Tibial artery (tissue), 4 donors: ENCODE measurements around the gene SLC2A9.

Experiments used
- DNase-seq, 2 donors: peaks; one replicate each; pipeline ENCODE4 v3.0.0-alpha.2; 2019
- H3K27ac ChIP-seq, 2 donors: fragments of 200-600 bp; sonication (generic) in 1 of 2; 1 replicate in 1 of 2; 2 replicates in 1 of 2; pipeline ENCODE4 v1.5.1; 2018 to 2019; ENCODE audit warnings: mild to moderate bottlenecking in 1 of 2
- H3K27me3 ChIP-seq, 2 donors: fragments of 200-600 bp; sonication (generic) in 1 of 2; one replicate each; pipeline versions ENCODE4 v1.5.1 to v1.6.0; 2016 to 2019
- H3K36me3 ChIP-seq, 3 donors: fragments of 200-600 bp; sonication (generic) in 2 of 3; one replicate each; pipeline ENCODE4 v1.5.1; 2016 to 2019; ENCODE audit warnings: mild to moderate bottlenecking in 2 of 3
- H3K4me1 ChIP-seq, 4 donors: fragments of 200-600 bp; sonication (generic) in 2 of 4; 1 replicate in 3 of 4; 2 replicates in 1 of 4; pipeline ENCODE4 v1.5.1; 2016 to 2019
- H3K4me3 ChIP-seq, 2 donors: fragments of 200-600 bp; sonication (generic) in 1 of 2; 1 replicate in 1 of 2; 2 replicates in 1 of 2; pipeline ENCODE4 v1.5.1; 2018 to 2019; ENCODE audit warnings: mild to moderate bottlenecking in 2 of 2
- H3K9me3 ChIP-seq, 3 donors: fragments of 200-600 bp; sonication (generic) in 1 of 3; one replicate each; pipeline ENCODE4 v1.5.1; 2016 to 2019
- CTCF ChIP-seq, 2 experiments: fragments of 200-600 bp in 1 of 2; fragments of 450-650 bp in 1 of 2; IDR thresholded peaks; one replicate each; pipeline ENCODE4 v1.5.1; 2017 to 2019; ENCODE audit warnings: antibody characterized with exemption in 2 of 2, mild to moderate bottlenecking in 1 of 2, moderate library complexity in 1 of 2
- intact Hi-C: fragments of 100-400 bp; cut with DNase I; formaldehyde crosslinking; loops from one replicate; pipeline ENCODE4 v1.15.0; 2023; ENCODE audit warnings: low total_unique reads

Gene SLC2A9

GRCh38 chr4:10041036-10041435 lies 19.7 kb upstream of the SLC2A9 start:
- Histone ChIP-seq H3K4me1 (no peaks in the 10 kb centered on the region), H3K27ac (no peak overlapping the region), H3K9me3 (peaks cover 0 to 6% (median 0%) of the 10 kb centered on the region in 3 donors), H3K27me3 (no peaks in the 10 kb centered on the region), H3K36me3 (peaks cover 6 to 16% (median 11%) of the 10 kb centered on the region in 3 donors), H3K4me3 (no peak overlapping the region)
- no peak for DNase-seq
- TF ChIP-seq CTCF (IDR thresholded peaks at IDR 0.05) = no peak
- intact Hi-C loops = no loop called here

DNA sequence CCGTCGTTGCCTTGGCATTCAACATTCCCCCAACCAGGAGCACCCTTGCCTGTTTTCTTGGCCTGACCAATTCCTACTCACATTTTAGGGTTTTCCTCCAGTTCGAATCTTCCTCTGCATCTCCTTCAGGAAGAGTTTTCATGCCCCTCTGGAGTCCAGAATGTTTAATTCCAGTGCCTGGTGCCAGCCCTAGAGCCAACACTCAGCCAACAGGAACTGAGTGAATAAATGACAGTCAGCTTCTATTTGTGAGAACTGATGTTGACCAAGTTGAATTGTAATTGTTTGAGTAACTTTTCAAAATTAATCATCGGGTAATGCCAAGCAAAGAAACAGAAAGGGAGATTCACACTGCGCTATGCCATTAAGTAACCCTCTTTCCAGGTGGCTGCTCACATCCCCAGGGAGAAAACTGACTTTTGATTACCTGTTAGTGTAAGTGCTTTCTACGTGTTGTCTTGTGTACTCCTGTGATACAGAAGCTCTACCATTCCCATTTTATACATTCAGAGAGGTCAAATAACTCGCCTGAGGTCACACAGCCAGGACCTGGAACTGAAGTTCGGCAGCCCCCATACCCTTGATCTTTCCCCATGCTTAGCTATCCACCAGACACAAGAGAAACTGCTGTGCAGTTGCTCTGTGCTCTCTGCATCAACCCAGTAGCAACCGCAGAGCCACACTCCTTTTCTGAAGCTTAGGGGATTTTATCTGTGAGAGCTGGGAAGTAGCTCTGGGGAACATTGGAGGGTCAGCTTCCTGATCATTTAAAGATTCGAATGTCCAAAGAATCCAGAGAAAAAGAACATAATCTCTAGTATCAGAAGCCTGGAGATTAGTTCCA lies 19.0 kb upstream of the SLC2A9 start:
- no peak for TF ChIP-seq CTCF (IDR thresholded peaks at IDR 0.05)
- H3K27me3 ChIP-seq = no peaks in the 10 kb centered on the region

GRCh38 chr4:10036807-10037342 lies 15.6 kb upstream of the SLC2A9 start:
- Histone ChIP-seq H3K9me3 (no peaks in the 10 kb centered on the region), H3K36me3 (peaks cover 1 to 16% (median 11%) of the 10 kb centered on the region in 3 donors), H3K4me1 (peaks cover 0 to 9% (median 3%) of the 10 kb centered on the region in 4 donors), H3K27ac (no peak overlapping the region), H3K4me3 (no peak overlapping the region), H3K27me3 (no peaks in the 10 kb centered on the region)
- DNase-seq = no peak
- no peak for TF ChIP-seq CTCF (IDR thresholded peaks at IDR 0.05)
- intact Hi-C loops = no loop called here

More for the DNA sequence above, 19.0 kb upstream of the SLC2A9 start:
- H3K9me3 ChIP-seq = peaks cover 0 to 6% (median 0%) of the 10 kb centered on the region in 3 donors
- DNase-seq = no peak
- intact Hi-C loops = no loop called here
- no peak overlapping the region for H3K27ac ChIP-seq
- peaks cover 6 to 16% (median 11%) of the 10 kb centered on the region in 3 donors for H3K36me3 ChIP-seq
- H3K4me1 ChIP-seq = no peaks in the 10 kb centered on the region
- H3K4me3 ChIP-seq = no peak overlapping the region

DNA sequence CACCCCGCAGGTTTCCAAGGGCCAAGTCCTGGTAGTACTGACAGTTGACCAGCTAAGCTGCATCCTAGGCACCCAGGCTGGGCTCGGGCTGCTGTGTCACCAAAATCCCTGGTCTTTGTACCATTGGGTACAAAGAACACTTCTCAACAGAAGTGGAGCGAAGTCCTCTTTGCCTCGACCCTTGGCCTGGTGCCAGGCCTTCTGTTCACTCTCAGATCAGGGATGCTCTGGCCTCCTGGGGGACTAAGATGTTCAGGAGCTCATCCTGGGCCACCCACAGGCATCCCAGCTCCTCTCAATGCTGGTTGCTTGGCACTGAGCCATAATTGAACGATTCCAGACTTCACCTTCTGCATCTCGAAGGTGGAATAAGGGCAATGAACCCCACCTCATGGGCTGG lies 13.8 kb upstream of the SLC2A9 start:
- no peak for DNase-seq
- intact Hi-C loops = no loop called here
- H3K9me3 ChIP-seq = no peaks in the 10 kb centered on the region

GRCh38 chr4:10034612-10035104 lies 13.4 kb upstream of the SLC2A9 start:
- peaks cover 0 to 9% (median 1%) of the 10 kb centered on the region in 3 donors for H3K36me3 ChIP-seq
- H3K4me1 ChIP-seq = peaks cover 0 to 12% (median 3%) of the 10 kb centered on the region in 4 donors
- no peak overlapping the region for H3K27ac ChIP-seq
- no peaks in the 10 kb centered on the region for H3K27me3 ChIP-seq
- no peaks in the 10 kb centered on the region for H3K9me3 ChIP-seq
- DNase-seq = no peak
- intact Hi-C loops = no loop called here
- H3K4me3 ChIP-seq = no peak overlapping the region
- TF ChIP-seq CTCF (IDR thresholded peaks at IDR 0.05) = no peak

More for the DNA sequence above, 13.8 kb upstream of the SLC2A9 start:
- Histone ChIP-seq H3K36me3 (peaks cover 0 to 9% (median 6%) of the 10 kb centered on the region in 3 donors), H3K27ac (no peak overlapping the region), H3K4me1 (peaks cover 0 to 12% (median 3%) of the 10 kb centered on the region in 4 donors), H3K27me3 (no peaks in the 10 kb centered on the region), H3K4me3 (no peak overlapping the region)
- no peak for TF ChIP-seq CTCF (IDR thresholded peaks at IDR 0.05)
